ENCODE results near the gene KMT2A.

The KMT2A gene

DNA sequence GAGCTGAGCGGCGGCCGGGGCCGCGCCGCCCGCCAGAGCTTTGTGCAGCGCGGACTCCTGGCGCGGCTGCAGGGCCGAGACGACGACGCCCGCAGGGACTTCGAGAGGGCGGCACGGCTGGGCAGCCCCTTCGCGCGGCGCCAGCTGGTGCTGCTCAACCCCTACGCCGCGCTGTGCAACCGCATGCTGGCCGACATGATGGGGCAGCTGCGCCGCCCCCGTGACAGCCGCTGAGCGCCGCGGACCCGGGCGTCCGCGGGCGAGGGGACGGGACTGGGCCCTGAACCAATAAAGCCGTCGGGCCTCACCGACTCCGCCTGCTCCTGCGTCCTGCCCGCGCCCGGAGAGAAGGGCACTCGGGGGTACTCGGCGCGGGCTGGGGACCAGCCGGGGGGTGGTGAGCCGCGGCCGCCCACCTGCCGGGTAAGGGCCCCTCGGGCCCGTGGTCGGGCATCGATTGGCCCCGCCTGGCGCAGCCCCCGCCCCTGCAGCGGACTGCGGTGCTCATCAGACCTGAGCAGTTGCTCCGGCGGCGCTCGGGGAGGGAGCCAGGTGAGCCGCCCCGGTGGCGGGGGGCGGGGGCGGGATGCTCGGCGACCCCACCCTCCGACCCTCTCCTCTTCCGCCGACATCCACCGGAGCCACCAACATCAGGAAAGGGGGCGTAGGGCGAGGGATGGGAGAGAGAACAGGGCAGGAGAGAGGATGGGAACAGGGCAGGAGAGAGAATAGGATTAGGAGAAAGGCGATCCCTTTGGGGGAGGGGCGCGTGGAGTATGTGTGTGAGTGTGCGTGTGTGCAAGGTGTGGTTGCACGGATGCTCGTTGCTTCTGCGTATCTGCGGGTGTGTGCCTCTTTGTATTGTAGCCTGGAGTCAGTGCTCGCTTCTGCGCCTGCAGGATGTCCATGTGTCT, 94.6 kb downstream of the KMT2A start, which contains the start of gene TMEM25:
TSS of gene TMEM25 (plus strand) at position 510 of the 914 bp plus-strand sequence. CDS start 610 bp downstream, outside the sequence.
- peak within 1 kb of the TSS; percentile 95 for H3K4me3 Mint-ChIP-seq
- peak within 1 kb of the TSS; percentile 90 for H3K27ac Mint-ChIP-seq
- H3K4me1 Mint-ChIP-seq (ENCODE audit: low read depth): peaks cover 38% of the 10 kb centered on the region
- H3K27me3 Mint-ChIP-seq: no peaks in the 10 kb centered on the region
- no peaks in the 10 kb centered on the region for H3K36me3 Mint-ChIP-seq
- no peaks in the 10 kb centered on the region for H3K9me3 Mint-ChIP-seq (ENCODE audit: low read depth)

- H3K36me3 Mint-ChIP-seq: no peaks in the 10 kb centered on the region
- H3K4me1 Mint-ChIP-seq (ENCODE audit: low read depth): peaks cover 34% of the 10 kb centered on the region
Measured at GRCh38 chr11:118531597-118532084, 95.3 kb downstream of the KMT2A start.

GRCh38 chr11:118532091-118532490, 95.8 kb downstream of the KMT2A start:
- no peak overlapping the region for H3K27ac Mint-ChIP-seq
- H3K9me3 Mint-ChIP-seq (ENCODE audit: low read depth): no peaks in the 10 kb centered on the region
- H3K4me3 Mint-ChIP-seq: peak overlapping the region; percentile 95
- H3K4me1 Mint-ChIP-seq (ENCODE audit: low read depth): peaks cover 31% of the 10 kb centered on the region
- no peaks in the 10 kb centered on the region for H3K27me3 Mint-ChIP-seq
- no peaks in the 10 kb centered on the region for H3K36me3 Mint-ChIP-seq

More at GRCh38 chr11:118531597-118532084, 95.3 kb downstream of the KMT2A start:
- Mint-ChIP-seq H3K27me3 (no peaks in the 10 kb centered on the region), H3K9me3 (ENCODE audit: low read depth) (no peaks in the 10 kb centered on the region), H3K27ac (peak overlapping the region; percentile 82), H3K4me3 (peak overlapping the region; percentile 95)

DNA sequence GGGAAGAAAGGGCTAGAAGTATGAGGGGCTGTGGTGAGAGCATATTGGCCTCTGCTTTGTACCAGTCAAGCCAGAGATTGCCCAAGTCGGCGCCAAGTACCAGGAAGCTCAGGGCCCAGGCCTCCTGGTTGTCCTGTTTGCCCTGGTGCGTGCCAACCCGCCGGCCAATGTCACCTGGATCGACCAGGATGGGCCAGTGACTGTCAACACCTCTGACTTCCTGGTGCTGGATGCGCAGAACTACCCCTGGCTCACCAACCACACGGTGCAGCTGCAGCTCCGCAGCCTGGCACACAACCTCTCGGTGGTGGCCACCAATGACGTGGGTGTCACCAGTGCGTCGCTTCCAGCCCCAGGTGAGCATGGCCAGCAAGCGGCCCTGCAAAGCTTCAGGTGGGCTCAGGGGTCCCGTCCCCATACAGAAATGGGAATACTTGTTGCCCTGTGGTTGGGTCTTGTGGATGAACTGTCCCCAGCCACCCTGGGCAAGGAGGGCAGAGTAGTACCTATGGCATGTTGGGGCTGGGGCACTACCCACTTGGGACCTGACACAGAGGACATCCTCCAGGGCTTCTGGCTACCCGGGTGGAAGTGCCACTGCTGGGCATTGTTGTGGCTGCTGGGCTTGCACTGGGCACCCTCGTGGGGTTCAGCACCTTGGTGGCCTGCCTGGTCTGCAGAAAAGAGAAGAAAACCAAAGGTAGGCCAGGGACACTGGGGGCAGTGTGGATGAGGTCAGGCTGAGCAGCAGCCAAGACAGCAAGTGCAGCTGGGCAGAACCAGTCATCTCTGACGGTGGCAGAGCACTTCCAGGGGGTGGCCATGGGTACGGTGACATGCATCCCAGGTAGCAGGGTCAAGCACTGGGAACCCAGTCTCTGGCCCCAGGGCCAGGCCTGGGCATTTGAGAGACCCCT, 96.8 kb downstream of the KMT2A start:
- no peaks in the 10 kb centered on the region for H3K36me3 Mint-ChIP-seq

DNA sequence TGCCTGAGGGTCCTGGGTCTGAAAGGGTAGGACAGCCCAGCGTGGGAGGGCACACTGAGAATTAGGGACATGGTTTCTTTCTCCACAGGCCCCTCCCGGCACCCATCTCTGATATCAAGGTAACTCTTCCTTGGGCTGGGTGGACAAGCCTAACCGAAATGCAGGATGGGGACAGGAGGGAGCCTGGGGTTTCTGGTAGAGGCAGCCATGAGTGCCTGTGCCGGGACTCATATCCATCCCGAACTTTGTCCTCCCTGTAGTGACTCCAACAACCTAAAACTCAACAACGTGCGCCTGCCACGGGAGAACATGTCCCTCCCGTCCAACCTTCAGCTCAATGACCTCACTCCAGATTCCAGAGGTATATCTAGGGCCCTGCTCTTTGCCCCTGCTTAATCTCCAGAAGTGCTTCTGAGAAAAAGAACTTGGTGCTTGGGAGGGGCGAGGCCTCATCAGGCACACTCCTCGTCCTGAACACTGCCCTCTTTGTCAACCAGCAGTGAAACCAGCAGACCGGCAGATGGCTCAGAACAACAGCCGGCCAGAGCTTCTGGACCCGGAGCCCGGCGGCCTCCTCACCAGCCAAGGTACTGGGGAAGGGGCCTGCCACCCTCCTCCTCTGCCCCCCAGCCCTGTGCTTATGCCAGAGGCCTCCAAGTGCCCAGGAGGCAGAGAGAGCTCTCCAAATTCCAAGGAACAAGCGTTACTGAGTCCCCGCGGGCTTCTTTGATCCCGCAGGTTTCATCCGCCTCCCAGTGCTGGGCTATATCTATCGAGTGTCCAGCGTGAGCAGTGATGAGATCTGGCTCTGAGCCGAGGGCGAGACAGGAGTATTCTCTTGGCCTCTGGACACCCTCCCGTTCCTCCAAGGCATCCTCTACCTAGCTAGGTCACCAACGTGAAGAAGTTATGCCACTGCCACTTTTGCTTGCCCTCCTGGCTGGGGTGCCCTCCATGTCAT, 97.8 kb downstream of the KMT2A start:
- Mint-ChIP-seq H3K27me3 (no peaks in the 10 kb centered on the region), H3K27ac (no peak overlapping the region)

More for the DNA sequence above, 96.8 kb downstream of the KMT2A start:
- Mint-ChIP-seq H3K27ac (no peak overlapping the region), H3K4me3 (peak overlapping the region; percentile 95), H3K27me3 (no peaks in the 10 kb centered on the region), H3K9me3 (ENCODE audit: low read depth) (no peaks in the 10 kb centered on the region), H3K4me1 (ENCODE audit: low read depth) (peaks cover 25% of the 10 kb centered on the region)

DNA sequence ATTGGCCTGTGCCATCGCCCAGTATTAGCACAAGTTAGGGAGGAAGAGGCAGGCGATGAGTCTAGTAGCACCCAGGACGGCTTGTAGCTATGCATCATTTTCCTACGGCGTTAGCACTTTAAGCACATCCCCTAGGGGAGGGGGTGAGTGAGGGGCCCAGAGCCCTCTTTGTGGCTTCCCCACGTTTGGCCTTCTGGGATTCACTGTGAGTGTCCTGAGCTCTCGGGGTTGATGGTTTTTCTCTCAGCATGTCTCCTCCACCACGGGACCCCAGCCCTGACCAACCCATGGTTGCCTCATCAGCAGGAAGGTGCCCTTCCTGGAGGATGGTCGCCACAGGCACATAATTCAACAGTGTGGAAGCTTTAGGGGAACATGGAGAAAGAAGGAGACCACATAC, 99.0 kb downstream of the KMT2A start:
- H3K27ac Mint-ChIP-seq: no peak overlapping the region

More for the DNA sequence above, 97.8 kb downstream of the KMT2A start:
- Mint-ChIP-seq H3K4me1 (ENCODE audit: low read depth) (peaks cover 22% of the 10 kb centered on the region), H3K9me3 (ENCODE audit: low read depth) (no peaks in the 10 kb centered on the region), H3K4me3 (peak overlapping the region; percentile 23), H3K36me3 (no peaks in the 10 kb centered on the region)

GRCh38 chr11:118536726-118537125, 100.4 kb downstream of the KMT2A start:
- Mint-ChIP-seq H3K36me3 (peaks cover 7% of the 10 kb centered on the region), H3K27me3 (no peaks in the 10 kb centered on the region), H3K4me1 (ENCODE audit: low read depth) (peaks cover 4% of the 10 kb centered on the region), H3K27ac (no peak overlapping the region), H3K9me3 (ENCODE audit: low read depth) (no peaks in the 10 kb centered on the region), H3K4me3 (no peak overlapping the region)

More for the DNA sequence above, 99.0 kb downstream of the KMT2A start:
- Mint-ChIP-seq H3K4me1 (ENCODE audit: low read depth) (peaks cover 10% of the 10 kb centered on the region), H3K27me3 (no peaks in the 10 kb centered on the region), H3K9me3 (ENCODE audit: low read depth) (no peaks in the 10 kb centered on the region), H3K4me3 (no peak overlapping the region), H3K36me3 (peaks cover 2% of the 10 kb centered on the region)

GRCh38 chr11:118537409-118537980, 101.2 kb downstream of the KMT2A start:
- Mint-ChIP-seq H3K4me3 (no peak overlapping the region), H3K4me1 (ENCODE audit: low read depth) (no peaks in the 10 kb centered on the region), H3K9me3 (ENCODE audit: low read depth) (no peaks in the 10 kb centered on the region), H3K27me3 (no peaks in the 10 kb centered on the region), H3K27ac (no peak overlapping the region), H3K36me3 (peaks cover 7% of the 10 kb centered on the region)

DNA sequence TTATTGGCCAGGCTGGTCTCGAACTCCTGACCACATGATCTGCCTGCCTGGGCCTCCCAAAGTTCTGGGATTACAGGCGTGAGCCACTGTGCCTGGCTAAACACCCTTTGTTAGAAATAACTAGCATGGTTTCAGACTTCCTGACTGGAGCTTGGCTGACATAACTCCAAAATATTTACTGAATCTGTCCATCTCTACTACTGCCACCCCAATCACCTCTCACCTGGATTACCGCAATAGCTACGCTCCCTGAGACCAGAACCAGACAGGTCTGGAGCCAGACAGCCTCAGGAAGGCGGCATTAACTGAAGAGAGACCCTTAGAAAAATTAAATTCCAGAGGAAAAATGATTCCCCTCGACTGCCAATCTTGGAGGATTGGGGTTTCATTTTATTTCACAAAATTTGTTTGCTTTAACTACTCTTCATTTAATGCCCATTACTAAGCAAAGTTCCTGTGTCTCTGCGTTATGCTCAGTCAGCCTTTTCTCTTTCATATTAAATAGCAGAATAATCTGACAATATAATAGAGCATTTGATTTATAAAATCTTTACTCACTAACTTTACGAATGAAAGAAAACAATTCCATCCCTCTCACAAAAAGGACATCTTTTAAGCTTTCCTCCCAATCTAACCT, 107.8 kb downstream of the KMT2A start:
- H3K4me3 Mint-ChIP-seq: no peak overlapping the region
- peaks cover 7% of the 10 kb centered on the region for H3K36me3 Mint-ChIP-seq
- no peaks in the 10 kb centered on the region for H3K4me1 Mint-ChIP-seq (ENCODE audit: low read depth)
- no peaks in the 10 kb centered on the region for H3K9me3 Mint-ChIP-seq (ENCODE audit: low read depth)
- H3K27ac Mint-ChIP-seq: no peak overlapping the region
- H3K27me3 Mint-ChIP-seq: no peaks in the 10 kb centered on the region

DNA sequence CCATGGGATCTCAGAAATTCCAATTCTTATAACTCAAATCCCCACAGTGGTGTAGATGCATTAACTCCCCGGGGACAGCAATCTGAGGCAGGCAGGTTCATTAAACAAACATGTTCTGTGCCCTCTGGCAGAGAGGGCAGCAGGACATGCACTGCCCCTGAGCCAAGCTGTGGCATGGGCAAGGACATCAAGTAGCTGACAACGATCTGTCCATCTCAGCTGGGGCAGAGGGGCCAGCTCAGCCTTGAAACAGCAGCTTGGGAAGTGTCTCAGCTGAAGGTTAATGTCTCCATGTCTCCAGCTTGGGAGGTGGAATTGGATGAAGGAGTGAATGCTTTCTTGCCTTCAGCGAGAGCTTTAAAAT, 108.3 kb downstream of the KMT2A start:
- H3K9me3 Mint-ChIP-seq (ENCODE audit: low read depth): no peaks in the 10 kb centered on the region
- no peak overlapping the region for H3K4me3 Mint-ChIP-seq
- peaks cover 7% of the 10 kb centered on the region for H3K36me3 Mint-ChIP-seq
- H3K4me1 Mint-ChIP-seq (ENCODE audit: low read depth): no peaks in the 10 kb centered on the region
- no peak overlapping the region for H3K27ac Mint-ChIP-seq
- no peaks in the 10 kb centered on the region for H3K27me3 Mint-ChIP-seq

DNA sequence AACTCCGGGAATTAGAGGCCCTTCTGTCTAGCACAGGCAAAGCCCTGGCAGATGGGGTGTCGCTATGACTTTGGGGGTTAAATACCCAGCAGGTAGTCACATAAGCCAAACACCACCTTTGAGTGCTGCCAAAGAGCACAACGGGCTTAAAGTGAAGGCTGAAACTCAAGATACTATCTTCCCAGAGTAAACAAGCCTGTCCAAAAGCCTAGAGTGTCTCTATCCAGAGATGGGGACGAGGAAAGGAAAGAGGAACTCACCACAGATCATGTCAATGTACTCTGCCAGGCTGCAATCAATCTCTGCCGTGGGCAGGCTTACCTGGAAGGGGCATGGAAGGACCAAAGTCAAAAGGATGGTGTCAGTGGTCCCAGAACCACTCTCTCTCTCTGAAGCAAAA, 109.2 kb downstream of the KMT2A start:
- no peaks in the 10 kb centered on the region for H3K9me3 Mint-ChIP-seq (ENCODE audit: low read depth)
- H3K27ac Mint-ChIP-seq: no peak overlapping the region
- H3K27me3 Mint-ChIP-seq: no peaks in the 10 kb centered on the region
- peaks cover 4% of the 10 kb centered on the region for H3K36me3 Mint-ChIP-seq
- H3K4me1 Mint-ChIP-seq (ENCODE audit: low read depth): no peaks in the 10 kb centered on the region
- no peak overlapping the region for H3K4me3 Mint-ChIP-seq

- H3K27ac Mint-ChIP-seq: no peak overlapping the region
- H3K36me3 Mint-ChIP-seq: peaks cover 2% of the 10 kb centered on the region
- no peaks in the 10 kb centered on the region for H3K4me1 Mint-ChIP-seq (ENCODE audit: low read depth)
- no peak overlapping the region for H3K4me3 Mint-ChIP-seq
- H3K9me3 Mint-ChIP-seq (ENCODE audit: low read depth): no peaks in the 10 kb centered on the region
- no peaks in the 10 kb centered on the region for H3K27me3 Mint-ChIP-seq
Measured at GRCh38 chr11:118547132-118547531, 110.8 kb downstream of the KMT2A start.

DNA sequence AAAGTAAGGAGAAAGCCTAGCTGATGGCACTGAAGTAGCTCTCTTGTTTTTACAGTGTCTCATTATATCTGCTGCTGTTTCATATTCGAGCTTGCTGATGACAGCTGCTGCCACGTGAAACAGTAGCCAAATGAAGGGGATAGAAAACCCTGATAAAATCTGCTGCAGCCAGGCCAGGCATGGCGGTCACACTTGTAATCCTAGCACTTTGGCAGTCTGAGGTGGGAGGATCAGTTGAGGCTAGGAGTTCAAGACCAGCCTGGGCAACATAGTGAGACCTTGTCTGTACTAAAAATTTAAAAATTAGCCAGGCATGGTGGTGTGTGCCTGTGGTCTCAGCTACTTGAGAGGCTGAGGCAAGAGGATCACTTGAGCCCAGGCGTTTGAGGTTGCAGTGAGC, 116.0 kb downstream of the KMT2A start:
- Mint-ChIP-seq H3K27me3 (no peaks in the 10 kb centered on the region), H3K9me3 (ENCODE audit: low read depth) (no peaks in the 10 kb centered on the region), H3K4me3 (no peak overlapping the region), H3K4me1 (ENCODE audit: low read depth) (no peaks in the 10 kb centered on the region), H3K27ac (no peak overlapping the region), H3K36me3 (peaks cover 14% of the 10 kb centered on the region)
